HEK293 (cell line): Measurements from ENCODE around the gene ENGASE.

ENCODE experiments used
- KLF9 ChIP-seq: fragments of 450-650 bp; formaldehyde crosslinking; IDR thresholded peaks from 2 replicates; pipeline ENCODE4 v1.5.1; 2016; ENCODE audit warnings: missing biosample characterization, missing genetic modification characterization, low read depth
- ZNF677 ChIP-seq: fragments of 450-650 bp; IDR thresholded peaks from 2 replicates; pipeline ENCODE4 v1.5.0; 2018; ENCODE audit warnings: missing biosample characterization, mild to moderate bottlenecking, missing genetic modification characterization, moderate library complexity
- TF ChIP-seq, protein P1 (sequence below): fragments of 450-650 bp; formaldehyde crosslinking; IDR thresholded peaks from 2 replicates; pipeline ENCODE4 v1.5.1; 2016; ENCODE audit warnings: missing biosample characterization, missing genetic modification characterization

- TF ChIP-seq, protein P1, sequence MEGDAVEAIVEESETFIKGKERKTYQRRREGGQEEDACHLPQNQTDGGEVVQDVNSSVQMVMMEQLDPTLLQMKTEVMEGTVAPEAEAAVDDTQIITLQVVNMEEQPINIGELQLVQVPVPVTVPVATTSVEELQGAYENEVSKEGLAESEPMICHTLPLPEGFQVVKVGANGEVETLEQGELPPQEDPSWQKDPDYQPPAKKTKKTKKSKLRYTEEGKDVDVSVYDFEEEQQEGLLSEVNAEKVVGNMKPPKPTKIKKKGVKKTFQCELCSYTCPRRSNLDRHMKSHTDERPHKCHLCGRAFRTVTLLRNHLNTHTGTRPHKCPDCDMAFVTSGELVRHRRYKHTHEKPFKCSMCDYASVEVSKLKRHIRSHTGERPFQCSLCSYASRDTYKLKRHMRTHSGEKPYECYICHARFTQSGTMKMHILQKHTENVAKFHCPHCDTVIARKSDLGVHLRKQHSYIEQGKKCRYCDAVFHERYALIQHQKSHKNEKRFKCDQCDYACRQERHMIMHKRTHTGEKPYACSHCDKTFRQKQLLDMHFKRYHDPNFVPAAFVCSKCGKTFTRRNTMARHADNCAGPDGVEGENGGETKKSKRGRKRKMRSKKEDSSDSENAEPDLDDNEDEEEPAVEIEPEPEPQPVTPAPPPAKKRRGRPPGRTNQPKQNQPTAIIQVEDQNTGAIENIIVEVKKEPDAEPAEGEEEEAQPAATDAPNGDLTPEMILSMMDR (tag by site-specific recombination) = no peak
- TF ChIP-seq ZNF677 (tag by site-specific recombination) = no peak
- no peak for TF ChIP-seq KLF9 (tag by site-specific recombination)
These were observed 9.4 kb upstream of the ENGASE start for GRCh38 chr17:79065105-79065670.
